Activated CD4-positive, alpha-beta memory T cell treated with anti-CD3 and anti-CD28 coated beads, Interleukin-2, amount 10 ng/mL, durations not matched to agents 7 days and 5 days (primary cell): ENCODE measurements around the gene RAB40A. TPM values are rescaled to one million over a fixed set of nuclear protein-coding genes. Genes with fewer than 3 reads are reported as not detected.
"Not testable (repeated sequence)": the region's sequence is repeated elsewhere in the genome, so short reads cannot be mapped to it uniquely, and the experiment has no call there.

Experiments used
- CTCF ChIA-PET: fragments of 350-600 bp; sonication (Branson Sonifier 250); formaldehyde crosslinking; loops from one replicate; lab custom pipeline; 2021; ENCODE audit warnings: antibody characterized with exemption, inconsistent platforms; lab: Charles Lee
- POLR2A ChIA-PET: fragments of 350-600 bp; sonication (Branson Sonifier 250); formaldehyde crosslinking; loops from one replicate; lab custom pipeline; 2021; ENCODE audit warnings: antibody characterized with exemption; lab: Charles Lee
- DNase-seq: peaks from one replicate; pipeline ENCODE4 v3.0.0-alpha.2; 2020
- H3K27ac Mint-ChIP-seq: one replicate; pipeline ENCODE4 v1.8.0; 2021; ENCODE audit warnings: mild to moderate bottlenecking, mixed read lengths
- H3K27me3 Mint-ChIP-seq: one replicate; pipeline ENCODE4 v1.8.0; 2021; ENCODE audit warnings: mixed read lengths
- H3K36me3 Mint-ChIP-seq: one replicate; pipeline ENCODE4 v1.8.0; 2021; ENCODE audit warnings: low read depth, mixed read lengths
- H3K4me1 Mint-ChIP-seq: one replicate; pipeline ENCODE4 v1.8.0; 2021; ENCODE audit warnings: mixed read lengths
- H3K4me3 Mint-ChIP-seq: one replicate; pipeline ENCODE4 v1.8.0; 2021; ENCODE audit warnings: mild to moderate bottlenecking, mixed read lengths
- H3K9me3 Mint-ChIP-seq: one replicate; pipeline ENCODE4 v1.8.0; 2021; ENCODE audit warnings: mixed read lengths
- total RNA-seq, 2 experiments: library from RNA; stranded (reverse); gene quantifications; one replicate each; pipeline ENCODE4 v1.2.3, GENCODE V29; 2021

RAB40A gene
- total RNA-seq, 2 experiments from 2014 or later: 0.10 TPM; not detected in 1

- ChIA-PET CTCF (no interaction called here), POLR2A (no interaction called here)
- no peak overlapping the region for H3K27ac Mint-ChIP-seq
- no peak for DNase-seq
- no peaks in the 10 kb centered on the region for H3K36me3 Mint-ChIP-seq
- no peak overlapping the region for H3K4me3 Mint-ChIP-seq
- no peaks in the 10 kb centered on the region for H3K9me3 Mint-ChIP-seq
- no peaks in the 10 kb centered on the region for H3K4me1 Mint-ChIP-seq
- no peaks in the 10 kb centered on the region for H3K27me3 Mint-ChIP-seq
These were observed 5.7 kb downstream of the RAB40A start for GRCh38 chrX:103513476-103514108.

- POLR2A ChIA-PET: no interaction called here
- no peak for DNase-seq
- Mint-ChIP-seq H3K27ac (no peak overlapping the region), H3K36me3 (no peaks in the 10 kb centered on the region), H3K9me3 (no peaks in the 10 kb centered on the region), H3K4me3 (no peak overlapping the region), H3K27me3 (no peaks in the 10 kb centered on the region), H3K4me1 (no peaks in the 10 kb centered on the region)
- CTCF ChIA-PET: no interaction called here
These were observed 6.2 kb downstream of the RAB40A start for GRCh38 chrX:103513067-103513466.

GRCh38 chrX:103510031-103510430 lies 9.3 kb downstream of the RAB40A start:
- no peaks in the 10 kb centered on the region for H3K9me3 Mint-ChIP-seq
- no peak for DNase-seq
- no peak overlapping the region for H3K27ac Mint-ChIP-seq
- POLR2A ChIA-PET: no interaction called here
- CTCF ChIA-PET: no interaction called here
- H3K4me3 Mint-ChIP-seq: no peak overlapping the region
- no peaks in the 10 kb centered on the region for H3K4me1 Mint-ChIP-seq
- H3K27me3 Mint-ChIP-seq: no peaks in the 10 kb centered on the region
- no peaks in the 10 kb centered on the region for H3K36me3 Mint-ChIP-seq

GRCh38 chrX:103503853-103504207 lies 15.5 kb downstream of the RAB40A start:
- no peak overlapping the region for H3K4me3 Mint-ChIP-seq
- no peak for DNase-seq
- no peaks in the 10 kb centered on the region for H3K27me3 Mint-ChIP-seq
- POLR2A ChIA-PET: no interaction called here
- peaks cover 3% of the 10 kb centered on the region for H3K4me1 Mint-ChIP-seq
- no peaks in the 10 kb centered on the region for H3K36me3 Mint-ChIP-seq
- no peaks in the 10 kb centered on the region for H3K9me3 Mint-ChIP-seq
- CTCF ChIA-PET: no interaction called here
- H3K27ac Mint-ChIP-seq: no peak overlapping the region

- Mint-ChIP-seq H3K27ac (no peak overlapping the region), H3K27me3 (no peaks in the 10 kb centered on the region), H3K4me1 (peaks cover 3% of the 10 kb centered on the region), H3K9me3 (no peaks in the 10 kb centered on the region), H3K4me3 (no peak overlapping the region), H3K36me3 (no peaks in the 10 kb centered on the region)
- no peak for DNase-seq
- ChIA-PET CTCF (interaction anchor here (1.4 kb wide), 1 partner anchor 13 kb away, joined by 3 read pairs; no protein-coding TSS in a partner anchor), POLR2A (no interaction called here)
These were observed 16.0 kb downstream of the RAB40A start for GRCh38 chrX:103503163-103503852.

GRCh38 chrX:103498786-103499185 lies 20.5 kb downstream of the RAB40A start:
- ChIA-PET POLR2A (no interaction called here), CTCF (interaction anchor here (1.9 kb wide), 1 partner anchor 9 kb away, joined by 5 read pairs; no protein-coding TSS in a partner anchor)
- Mint-ChIP-seq H3K4me3 (no peak overlapping the region), H3K27ac (no peak overlapping the region), H3K4me1 (peaks cover 3% of the 10 kb centered on the region), H3K27me3 (peaks cover 2% of the 10 kb centered on the region), H3K36me3 (no peaks in the 10 kb centered on the region), H3K9me3 (no peaks in the 10 kb centered on the region)
- no peak for DNase-seq

- H3K36me3 Mint-ChIP-seq: no peaks in the 10 kb centered on the region
- no peak overlapping the region for H3K4me3 Mint-ChIP-seq
- DNase-seq: no peak
- ChIA-PET POLR2A (no interaction called here), CTCF (interaction anchor here (0.6 kb wide), 1 partner anchor 301 kb away, joined by 3 read pairs; no protein-coding TSS in a partner anchor)
- no peak overlapping the region for H3K27ac Mint-ChIP-seq
- peaks cover 3% of the 10 kb centered on the region for H3K4me1 Mint-ChIP-seq
- H3K27me3 Mint-ChIP-seq: peaks cover 2% of the 10 kb centered on the region
- no peaks in the 10 kb centered on the region for H3K9me3 Mint-ChIP-seq
These were observed 23.5 kb downstream of the RAB40A start for GRCh38 chrX:103495786-103496185.

- H3K27me3 Mint-ChIP-seq, H3K36me3 Mint-ChIP-seq, H3K4me3 Mint-ChIP-seq, DNase-seq, H3K4me1 Mint-ChIP-seq, H3K27ac Mint-ChIP-seq, CTCF ChIA-PET, H3K9me3 Mint-ChIP-seq, POLR2A ChIA-PET: not testable (repeated sequence)
These were observed 25.7 kb downstream of the RAB40A start for GRCh38 chrX:103493578-103493977.

GRCh38 chrX:103489733-103490132 lies 29.6 kb downstream of the RAB40A start:
- H3K27me3 Mint-ChIP-seq, H3K4me1 Mint-ChIP-seq, H3K9me3 Mint-ChIP-seq, H3K36me3 Mint-ChIP-seq, H3K4me3 Mint-ChIP-seq, H3K27ac Mint-ChIP-seq, POLR2A ChIA-PET: not testable (repeated sequence)
- DNase-seq: peak; percentile 35
- CTCF ChIA-PET: interaction anchor here (0.9 to 1.8 kb wide), 6 partner anchors 9 to 277 kb away, joined by 3 to 5 read pairs (median 3); no protein-coding TSS in a partner anchor

GRCh38 chrX:103488794-103489193 lies 30.5 kb downstream of the RAB40A start:
- no peak for DNase-seq
- Mint-ChIP-seq H3K27ac (no peak overlapping the region), H3K36me3 (no peaks in the 10 kb centered on the region), H3K9me3 (no peaks in the 10 kb centered on the region), H3K4me1 (no peaks in the 10 kb centered on the region), H3K27me3 (no peaks in the 10 kb centered on the region), H3K4me3 (no peak overlapping the region)
- ChIA-PET CTCF (interaction anchor here (0.9 to 1.3 kb wide), 2 partner anchors 25 to 147 kb away, joined by 3 read pairs; no protein-coding TSS in a partner anchor), POLR2A (no interaction called here)

- Mint-ChIP-seq H3K27me3 (no peaks in the 10 kb centered on the region), H3K4me3 (no peak overlapping the region), H3K4me1 (no peaks in the 10 kb centered on the region), H3K27ac (no peak overlapping the region), H3K36me3 (no peaks in the 10 kb centered on the region), H3K9me3 (no peaks in the 10 kb centered on the region)
- DNase-seq: no peak
- CTCF ChIA-PET: no interaction called here
- POLR2A ChIA-PET: no interaction called here
These were observed 31.0 kb downstream of the RAB40A start for GRCh38 chrX:103488332-103488731.

GRCh38 chrX:103483720-103484119 lies 35.6 kb downstream of the RAB40A start:
- ChIA-PET CTCF (interaction anchor here (1.1 kb wide), 1 partner anchor 19 kb away, joined by 3 read pairs; no protein-coding TSS in a partner anchor), POLR2A (no interaction called here)
- no peak for DNase-seq
- Mint-ChIP-seq H3K9me3 (no peaks in the 10 kb centered on the region), H3K27ac (no peak overlapping the region), H3K4me3 (no peak overlapping the region), H3K4me1 (no peaks in the 10 kb centered on the region), H3K27me3 (no peaks in the 10 kb centered on the region), H3K36me3 (no peaks in the 10 kb centered on the region)

- Mint-ChIP-seq H3K36me3 (no peaks in the 10 kb centered on the region), H3K27me3 (no peaks in the 10 kb centered on the region), H3K4me1 (no peaks in the 10 kb centered on the region), H3K4me3 (no peak overlapping the region), H3K27ac (no peak overlapping the region), H3K9me3 (no peaks in the 10 kb centered on the region)
- DNase-seq: no peak
- CTCF ChIA-PET: no interaction called here
- POLR2A ChIA-PET: no interaction called here
These were observed 38.8 kb downstream of the RAB40A start for GRCh38 chrX:103480526-103480925.
